B cell (primary cell): Measurements from ENCODE around the gene PLXNB2. TPM values are rescaled to one million over a fixed set of nuclear protein-coding genes. Genes with fewer than 3 reads are reported as not detected.

ENCODE experiments used
- ATAC-seq: fragments of 200-7000 bp; cut with Tn5 transposase; one replicate; pipeline ENCODE4 v1.10.0; 2021; ENCODE audit warnings: low read depth, mild to moderate bottlenecking, moderate number of reproducible peaks, moderate library complexity
- CTCF ChIA-PET: fragments of 350-600 bp; sonication (Branson Sonifier 250); formaldehyde crosslinking; loops from one replicate; lab custom pipeline; 2021; ENCODE audit warnings: antibody characterized with exemption, inconsistent platforms; lab: Charles Lee
- POLR2A ChIA-PET: fragments of 350-600 bp; sonication (Branson Sonifier 250); formaldehyde crosslinking; loops from one replicate; lab custom pipeline; 2021; ENCODE audit warnings: antibody characterized with exemption; lab: Charles Lee
- DNase-seq: peaks from one replicate; pipeline ENCODE4 v3.0.0; 2013
- H2AFZ ChIP-seq: 2 replicates; pipeline ENCODE4 v1.6.1; 2012; ENCODE audit warnings: mild to moderate bottlenecking, low read depth, low read length; ENCODE audit not compliant: insufficient read depth, poor library complexity, severe bottlenecking
- H3K27ac ChIP-seq, 2 donors: 1 replicate in 1 of 2; 2 replicates in 1 of 2; pipeline ENCODE4 v1.5.1; 2012 to 2013; ENCODE audit warnings: low read length in 2 of 2, mild to moderate bottlenecking in 2 of 2, moderate library complexity in 1 of 2
- H3K27me3 ChIP-seq, 4 experiments: fragments of 200-600 bp in 1 of 4; sonication (generic) in 1 of 4; replicated peaks in 1 of 4; 1 replicate in 2 of 4; 2 replicates in 2 of 4; pipeline versions ENCODE4 v1.6.1 to v1.7.0; 2013 to 2016; ENCODE audit warnings: low read length in 3 of 4, mild to moderate bottlenecking in 2 of 4, mixed read lengths in 1 of 4, moderate library complexity in 1 of 4; ENCODE audit not compliant: insufficient read depth in 4 of 4, control insufficient read depth in 3 of 4; ENCODE audit errors: control extremely low read depth in 1 of 4
- H3K36me3 ChIP-seq, 2 experiments: replicated peaks in 1 of 2; 1 replicate in 1 of 2; 2 replicates in 1 of 2; pipeline versions ENCODE4 v1.6.1 to v1.7.1; 2013; ENCODE audit warnings: low read length in 1 of 2; ENCODE audit not compliant: insufficient read depth in 2 of 2, control insufficient read depth in 1 of 2; ENCODE audit errors: control extremely low read depth in 1 of 2, extremely low read depth in 1 of 2
- H3K4me1 ChIP-seq, 2 donors: fragments of 200-600 bp in 1 of 2; sonication (generic) in 1 of 2; 1 replicate in 1 of 2; 2 replicates in 1 of 2; pipeline versions ENCODE4 v1.5.1 to v1.6.1; 2013 to 2017; ENCODE audit warnings: low read length in 2 of 2; ENCODE audit not compliant: control insufficient read depth in 2 of 2, insufficient read depth in 2 of 2
- H3K4me2 ChIP-seq: replicated peaks from 2 replicates; pipeline ENCODE3; 2012; ENCODE audit warnings: mild to moderate bottlenecking, low read depth, low read length; ENCODE audit not compliant: poor library complexity, severe bottlenecking
- H3K4me3 ChIP-seq, 5 experiments: fragments of 200-600 bp in 1 of 5; sonication (generic) in 1 of 5; 1 replicate in 3 of 5; 2 replicates in 2 of 5; pipeline versions ENCODE4 v1.5.1 to v1.7.0; 2011 to 2016; ENCODE audit warnings: low read length in 4 of 5, mild to moderate bottlenecking in 4 of 5, low read depth in 2 of 5, control low read depth in 1 of 5, moderate library complexity in 1 of 5; ENCODE audit not compliant: insufficient read depth in 1 of 5; ENCODE audit errors: control extremely low read depth in 1 of 5, extremely low read depth in 1 of 5
- H3K79me2 ChIP-seq: fragments of 200-600 bp; sonication (generic); one replicate; pipeline ENCODE4 v1.6.0; 2016; ENCODE audit warnings: low read length; ENCODE audit not compliant: control insufficient read depth, insufficient read depth
- H3K9ac ChIP-seq: fragments of 200-600 bp; sonication (generic); 2 replicates; pipeline ENCODE4 v1.6.1; 2017; ENCODE audit warnings: mild to moderate bottlenecking, low read length, moderate library complexity
- H3K9me3 ChIP-seq, 3 donors: one replicate each; pipeline versions ENCODE4 v1.6.1 to v1.7.1; 2013; ENCODE audit warnings: low read length in 2 of 3; ENCODE audit not compliant: control insufficient read depth in 2 of 3, insufficient read depth in 1 of 3; ENCODE audit errors: control extremely low read depth in 1 of 3
- H4K20me1 ChIP-seq: 2 replicates; pipeline ENCODE4 v1.6.0; 2012; ENCODE audit warnings: mild to moderate bottlenecking, low read length; ENCODE audit not compliant: insufficient read depth, control insufficient read depth, poor library complexity, severe bottlenecking
- H3K27ac Mint-ChIP-seq: one replicate; pipeline ENCODE4 v1.8.0; 2021; ENCODE audit warnings: mixed read lengths
- H3K27me3 Mint-ChIP-seq: one replicate; pipeline ENCODE4 v1.8.0; 2021; ENCODE audit warnings: mixed read lengths
- H3K4me1 Mint-ChIP-seq: one replicate; pipeline ENCODE4 v1.8.0; 2021; ENCODE audit warnings: mixed read lengths
- H3K4me3 Mint-ChIP-seq: one replicate; pipeline ENCODE4 v1.8.0; 2021; ENCODE audit warnings: mixed read lengths
- H3K9me3 Mint-ChIP-seq: one replicate; pipeline ENCODE4 v1.8.0; 2022; ENCODE audit warnings: mixed read lengths; ENCODE audit not compliant: insufficient read depth
- CTCF ChIP-seq: fragments of 200-600 bp; IDR thresholded peaks from one replicate; pipeline ENCODE4 v1.8.0; 2022; ENCODE audit warnings: antibody characterized with exemption, mild to moderate bottlenecking
- EZH2 ChIP-seq: IDR thresholded peaks from 2 replicates; pipeline ENCODE4 v1.6.1; 2012; ENCODE audit warnings: borderline replicate concordance, low read depth, mild to moderate bottlenecking, moderate library complexity, low read length; ENCODE audit not compliant: insufficient read depth, poor library complexity, severe bottlenecking
- WGBS: methylation state at CpG from one replicate; pipeline ENCODE4 v1.1.5; 2013; ENCODE audit warnings: missing lambda C conversion rate; ENCODE audit not compliant: insufficient coverage; 5-methylcytosine and 5-hydroxymethylcytosine counted together
- intact Hi-C: fragments of 100-400 bp; cut with micrococcal nuclease; formaldehyde crosslinking; loops from one replicate; pipeline ENCODE4 v1.10.0; 2022
- polyA plus RNA-seq: library from polyadenylated mRNA; depleted of rRNA; stranded (reverse); fragments of >200 nt; gene quantifications from 2 replicates; pipeline ENCODE4 v1.2.3, GENCODE V29; 2012
- total RNA-seq, 2 donors: library from RNA; stranded (reverse); fragments of 120-200 nt in 1 of 2; gene quantifications; 1 replicate in 1 of 2; 2 replicates in 1 of 2; pipeline versions ENCODE4 v1.2.3 to v1.2.4, GENCODE V29; 2013 to 2022

Gene PLXNB2
- total and polyA plus RNA-seq, 2 donors (not counting 1 experiment from before 2014, with no cell fraction given), result 5.2 to 31.4 TPM

- H3K4me3 ChIP-seq, result no peak overlapping the region
- H3K4me2 ChIP-seq, result no peak overlapping the region
- no peaks in the 10 kb centered on the region for H3K36me3 ChIP-seq
- ATAC-seq (no peak), DNase-seq (no peak)
- H3K27me3 Mint-ChIP-seq, result no peaks in the 10 kb centered on the region
- H3K9ac ChIP-seq, result no peak overlapping the region
- H3K27me3 ChIP-seq, result no peaks in the 10 kb centered on the region
- peaks cover 40% of the 10 kb centered on the region for H3K4me1 Mint-ChIP-seq
- no peaks in the 10 kb centered on the region for H3K79me2 ChIP-seq
- no peaks in the 10 kb centered on the region for H3K9me3 Mint-ChIP-seq
- intact Hi-C loops, result no loop called here
- H3K27ac ChIP-seq, result no peak overlapping the region
- H4K20me1 ChIP-seq, result no peaks in the 10 kb centered on the region
- WGBS, result 66% methylated on average over 21 of the region's 21 CpGs
- peak overlapping the region; percentile 50 for H3K27ac Mint-ChIP-seq
- ChIA-PET POLR2A (interaction anchor here (1.2 to 7.0 kb wide), 2 partner anchors 9 to 16 kb away, joined by 3 to 61 read pairs; no protein-coding TSS in a partner anchor), CTCF (interaction anchor here (0.6 to 5.1 kb wide), 2 partner anchors 8 to 11 kb away, joined by 4 to 37 read pairs; partner anchors contain the start of gene DENND6B)
- TF ChIP-seq CTCF (no peak), EZH2 (no peak)
- H3K4me3 Mint-ChIP-seq, result no peak overlapping the region
- no peaks in the 10 kb centered on the region for H3K9me3 ChIP-seq
- H2AFZ ChIP-seq, result no peak overlapping the region
- H3K4me1 ChIP-seq, result peaks cover 16 to 29% of the 10 kb centered on the region in 2 donors
Measured at GRCh38 chr22:50318698-50319411, 11.4 kb upstream of the PLXNB2 start.

GRCh38 chr22:50318356-50318697 is 10.9 kb upstream of the PLXNB2 start:
- intact Hi-C loops, result no loop called here

More at GRCh38 chr22:50318356-50318697, 10.9 kb upstream of the PLXNB2 start:
- peak overlapping the region; percentile 37 for H3K27ac Mint-ChIP-seq
- Histone ChIP-seq H3K4me3 (no peak overlapping the region), H3K4me2 (no peak overlapping the region), H4K20me1 (no peaks in the 10 kb centered on the region), H3K9ac (no peak overlapping the region), H3K27ac (no peak overlapping the region), H2AFZ (no peak overlapping the region), H3K79me2 (no peaks in the 10 kb centered on the region), H3K9me3 (no peaks in the 10 kb centered on the region), H3K4me1 (peaks cover 20 to 34% of the 10 kb centered on the region in 2 donors), H3K27me3 (no peaks in the 10 kb centered on the region), H3K36me3 (no peaks in the 10 kb centered on the region)
- peaks cover 44% of the 10 kb centered on the region for H3K4me1 Mint-ChIP-seq
- WGBS, result 78% methylated on average over 6 of the region's 7 CpGs
- TF ChIP-seq CTCF (no peak), EZH2 (no peak)
- no peaks in the 10 kb centered on the region for H3K9me3 Mint-ChIP-seq
- H3K4me3 Mint-ChIP-seq, result no peak overlapping the region
- CTCF ChIA-PET, result interaction anchor here (5.1 kb wide), 1 partner anchor 9 kb away, joined by 37 read pairs; the partner anchor contains the start of gene DENND6B
- DNase-seq, result no peak
- H3K27me3 Mint-ChIP-seq, result no peaks in the 10 kb centered on the region
- ATAC-seq, result no peak
- POLR2A ChIA-PET, result interaction anchor here (7.0 kb wide), 1 partner anchor 15 kb away, joined by 61 read pairs; no protein-coding TSS in a partner anchor
